Subcutaneous abdominal adipose tissue (tissue), 5 donors: ENCODE measurements around the gene PGAM5.
"Not testable (repeated sequence)": the region's sequence is repeated elsewhere in the genome, so short reads cannot be mapped to it uniquely, and the experiment has no call there.

Experiments used
- H3K27ac ChIP-seq: one replicate; pipeline ENCODE4 v1.7.0; 2013; ENCODE audit warnings: low read depth, mild to moderate bottlenecking, inconsistent platforms, low read length, moderate library complexity
- H3K27me3 ChIP-seq, 5 donors: one replicate each; pipeline ENCODE4 v1.7.0; 2013; ENCODE audit warnings: low read length in 5 of 5, inconsistent platforms in 1 of 5; ENCODE audit not compliant: control insufficient read depth in 5 of 5, insufficient read depth in 4 of 5
- H3K36me3 ChIP-seq, 5 donors: one replicate each; pipeline ENCODE4 v1.7.0; 2013; ENCODE audit warnings: low read length in 5 of 5; ENCODE audit not compliant: control insufficient read depth in 5 of 5, insufficient read depth in 5 of 5
- H3K4me1 ChIP-seq, 5 donors: one replicate each; pipeline ENCODE4 v1.7.0; 2013; ENCODE audit warnings: low read length in 5 of 5, mild to moderate bottlenecking in 3 of 5, moderate library complexity in 1 of 5; ENCODE audit not compliant: control insufficient read depth in 5 of 5, insufficient read depth in 5 of 5
- H3K4me3 ChIP-seq, 5 donors: one replicate each; pipeline ENCODE4 v1.7.0; 2013; ENCODE audit warnings: low read length in 5 of 5, low read depth in 1 of 5
- H3K9ac ChIP-seq, 5 donors: one replicate each; pipeline ENCODE4 v1.7.0; 2013; ENCODE audit warnings: low read length in 5 of 5, mild to moderate bottlenecking in 4 of 5, moderate library complexity in 3 of 5
- H3K9me3 ChIP-seq, 5 donors: one replicate each; pipeline ENCODE4 v1.7.0; 2013; ENCODE audit warnings: low read length in 5 of 5; ENCODE audit not compliant: control insufficient read depth in 5 of 5
- donor health status: healthy.
- donor health status: healthy.
- donor health status: healthy.
- donor health status: healthy.
- donor health status: healthy.

PGAM5 gene

DNA sequence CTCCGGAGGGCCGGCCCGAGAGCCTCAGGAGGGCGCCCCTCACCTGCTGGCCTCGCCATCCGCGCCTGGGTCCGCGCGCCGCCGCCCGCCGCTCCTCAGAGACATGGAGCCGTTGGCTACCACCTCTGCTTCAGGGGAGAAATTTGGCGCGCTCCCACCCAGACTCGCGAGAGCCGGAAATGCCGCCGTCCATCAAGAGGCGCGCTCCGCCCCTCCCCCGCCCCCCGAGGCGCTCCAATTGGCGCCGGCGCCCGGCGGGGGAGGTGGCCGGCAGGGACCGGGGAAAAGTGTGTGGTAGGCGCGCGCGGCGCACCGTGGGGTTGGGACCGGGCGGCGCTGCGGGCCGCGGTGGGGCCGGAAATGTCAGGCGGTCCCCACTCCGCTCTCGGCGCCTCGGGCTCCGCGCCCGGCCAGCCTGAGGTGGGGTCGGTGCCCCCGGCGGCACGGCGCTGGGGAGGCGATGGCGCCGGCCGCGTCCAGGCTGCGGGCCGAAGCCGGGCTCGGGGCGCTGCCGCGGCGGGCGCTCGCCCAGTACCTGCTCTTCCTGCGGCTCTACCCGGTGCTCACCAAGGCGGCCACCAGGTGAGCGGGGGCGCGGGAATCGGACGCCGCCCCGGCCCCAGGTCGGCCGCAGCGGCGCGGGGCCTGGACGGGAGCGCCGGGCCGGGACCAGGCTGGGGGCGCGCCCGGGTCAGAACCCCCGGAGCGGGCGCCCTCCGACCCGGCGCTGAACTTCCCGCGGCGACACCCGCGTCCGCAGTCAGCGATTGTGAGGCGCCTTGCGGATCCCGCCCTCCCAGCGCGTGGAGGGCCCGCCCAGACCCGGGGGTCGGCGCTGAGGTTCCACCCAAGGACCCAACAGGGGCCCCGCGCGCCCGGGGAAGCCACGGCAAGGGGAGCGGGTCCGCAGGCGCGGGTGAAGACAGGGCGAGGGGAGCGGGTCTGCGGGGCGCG is 23.2 kb upstream of the PGAM5 start, which contains the start of the genes POLE and PXMP2:
Gene POLE, minus strand, starts transcription at position 132 of the 954 bp plus-strand sequence. Its CDS starts 27 bp downstream, at position 105.
Gene PXMP2, plus strand, starts transcription at position 377 of the 954 bp plus-strand sequence. Its CDS starts 84 bp downstream, at position 461.
- Histone ChIP-seq H3K9me3 (no peaks in the 10 kb centered on the region), H3K36me3 (peaks cover 0 to 2% (median 0%) of the 10 kb centered on the region in 5 donors), H3K9ac (peak within 1 kb of the TSS in 3 of 5 donors; percentile 32 to 66 (median 62)), H3K4me3 (peak within 1 kb of the TSS in 4 of 5 donors; percentile 59 to 74 (median 66)), H3K4me1 (peaks cover 0 to 17% (median 13%) of the 10 kb centered on the region in 5 donors), H3K27ac (no peak within 1 kb of the TSS), H3K27me3 (no peaks in the 10 kb centered on the region)

- Histone ChIP-seq H3K4me1 (peaks cover 0 to 17% (median 13%) of the 10 kb centered on the region in 5 donors), H3K27me3 (no peaks in the 10 kb centered on the region), H3K9me3 (no peaks in the 10 kb centered on the region), H3K27ac (no peak overlapping the region), H3K36me3 (peaks cover 0 to 2% (median 0%) of the 10 kb centered on the region in 5 donors), H3K4me3 (peak overlapping the region in 2 of 5 donors; percentile 17 to 28), H3K9ac (no peak overlapping the region)
These were observed 21.4 kb upstream of the PGAM5 start for GRCh38 chr12:132689227-132689626.

DNA sequence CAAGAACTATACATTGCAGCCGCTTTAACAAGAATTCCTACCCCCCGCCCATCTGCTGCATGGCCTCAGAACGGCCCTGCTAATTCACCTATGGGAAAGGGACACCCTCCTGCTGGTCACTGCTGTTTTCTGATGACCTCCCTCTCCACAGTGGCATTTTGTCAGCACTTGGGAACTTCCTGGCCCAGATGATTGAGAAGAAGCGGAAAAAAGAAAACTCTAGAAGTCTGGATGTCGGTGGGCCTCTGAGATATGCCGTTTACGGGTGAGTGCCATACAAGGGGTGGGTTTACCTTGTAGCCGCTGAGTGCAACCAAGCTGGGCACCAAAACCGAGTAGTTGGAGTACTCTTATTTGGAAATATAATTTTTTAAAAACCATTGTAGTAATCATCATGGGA is 20.5 kb upstream of the PGAM5 start:
- no peaks in the 10 kb centered on the region for H3K9me3 ChIP-seq
- H3K36me3 ChIP-seq = peaks cover 0 to 2% (median 0%) of the 10 kb centered on the region in 5 donors
- no peak overlapping the region for H3K9ac ChIP-seq
- H3K4me1 ChIP-seq = peaks cover 0 to 17% (median 13%) of the 10 kb centered on the region in 5 donors
- H3K4me3 ChIP-seq = no peak overlapping the region
- H3K27ac ChIP-seq = no peak overlapping the region
- H3K27me3 ChIP-seq = no peaks in the 10 kb centered on the region

- H3K4me1 ChIP-seq, H3K27me3 ChIP-seq, H3K27ac ChIP-seq, H3K9ac ChIP-seq, H3K4me3 ChIP-seq, H3K9me3 ChIP-seq: not testable (repeated sequence)
- peaks cover 0 to 13% (median 9%) of the 10 kb centered on the region in 5 donors for H3K36me3 ChIP-seq
These were observed 18.6 kb upstream of the PGAM5 start for GRCh38 chr12:132692030-132692429.

DNA sequence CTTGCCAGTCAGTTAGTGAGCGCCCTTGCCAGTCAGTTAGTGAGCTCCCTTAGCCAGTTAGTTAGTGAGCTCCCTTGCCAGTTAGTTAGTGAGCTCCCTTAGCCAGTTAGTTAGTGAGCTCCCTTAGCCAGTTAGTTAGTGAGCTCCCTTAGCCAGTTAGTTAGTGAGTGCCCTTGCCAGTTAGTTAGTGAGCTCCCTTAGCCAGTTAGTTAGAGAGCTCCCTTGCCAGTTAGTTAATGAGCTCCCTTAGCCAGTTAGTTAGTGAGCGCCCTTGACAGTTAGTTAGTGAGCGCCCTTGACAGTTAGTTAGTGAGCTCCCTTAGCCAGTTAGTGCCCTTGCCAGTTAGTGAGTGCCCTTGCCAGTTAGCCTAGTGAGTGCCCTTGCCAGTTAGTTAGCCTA is 15.8 kb upstream of the PGAM5 start:
- not testable (repeated sequence) for H3K4me1 ChIP-seq, H3K9ac ChIP-seq, H3K27me3 ChIP-seq, H3K9me3 ChIP-seq, H3K27ac ChIP-seq, H3K4me3 ChIP-seq
- peaks cover 0 to 13% (median 12%) of the 10 kb centered on the region in 5 donors for H3K36me3 ChIP-seq

GRCh38 chr12:132695431-132695830 is 15.2 kb upstream of the PGAM5 start:
- no peaks in the 10 kb centered on the region for H3K27me3 ChIP-seq
- peaks cover 0 to 13% (median 12%) of the 10 kb centered on the region in 5 donors for H3K36me3 ChIP-seq
- no peaks in the 10 kb centered on the region for H3K9me3 ChIP-seq
- H3K4me1 ChIP-seq = peaks cover 0 to 2% (median 0%) of the 10 kb centered on the region in 5 donors
- no peak overlapping the region for H3K4me3 ChIP-seq
- H3K9ac ChIP-seq = no peak overlapping the region
- no peak overlapping the region for H3K27ac ChIP-seq

DNA sequence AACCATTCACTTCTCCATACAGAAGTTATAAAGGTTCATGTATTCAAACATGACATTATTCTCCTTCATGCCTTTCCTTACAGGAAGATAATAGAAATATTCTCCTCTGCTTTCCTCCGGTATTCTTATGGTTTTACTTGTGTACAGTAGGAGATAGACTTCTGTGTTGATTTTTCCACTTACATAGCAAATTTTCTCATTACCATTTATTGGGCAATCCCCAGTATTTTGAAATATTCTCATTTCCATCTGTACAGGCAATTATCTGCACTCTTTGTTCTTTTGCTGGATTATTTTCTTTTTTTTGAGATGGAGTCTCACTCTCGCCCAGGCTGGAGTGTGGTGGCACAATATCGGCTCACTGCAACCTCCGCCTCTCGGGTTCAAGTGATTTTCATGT is 12.3 kb upstream of the PGAM5 start:
- H3K9ac ChIP-seq = no peak overlapping the region
- peaks cover 0 to 2% (median 0%) of the 10 kb centered on the region in 5 donors for H3K4me1 ChIP-seq
- no peaks in the 10 kb centered on the region for H3K27me3 ChIP-seq
- no peak overlapping the region for H3K27ac ChIP-seq
- H3K36me3 ChIP-seq = peaks cover 0 to 13% (median 12%) of the 10 kb centered on the region in 5 donors
- no peak overlapping the region for H3K4me3 ChIP-seq
- no peaks in the 10 kb centered on the region for H3K9me3 ChIP-seq

- Histone ChIP-seq H3K4me3 (no peak overlapping the region), H3K4me1 (peaks cover 0 to 2% (median 0%) of the 10 kb centered on the region in 5 donors), H3K9me3 (no peaks in the 10 kb centered on the region), H3K27ac (no peak overlapping the region), H3K27me3 (no peaks in the 10 kb centered on the region), H3K9ac (no peak overlapping the region), H3K36me3 (peaks cover 0 to 26% (median 20%) of the 10 kb centered on the region in 5 donors)
These were observed 10.3 kb upstream of the PGAM5 start for GRCh38 chr12:132700212-132700822.

DNA sequence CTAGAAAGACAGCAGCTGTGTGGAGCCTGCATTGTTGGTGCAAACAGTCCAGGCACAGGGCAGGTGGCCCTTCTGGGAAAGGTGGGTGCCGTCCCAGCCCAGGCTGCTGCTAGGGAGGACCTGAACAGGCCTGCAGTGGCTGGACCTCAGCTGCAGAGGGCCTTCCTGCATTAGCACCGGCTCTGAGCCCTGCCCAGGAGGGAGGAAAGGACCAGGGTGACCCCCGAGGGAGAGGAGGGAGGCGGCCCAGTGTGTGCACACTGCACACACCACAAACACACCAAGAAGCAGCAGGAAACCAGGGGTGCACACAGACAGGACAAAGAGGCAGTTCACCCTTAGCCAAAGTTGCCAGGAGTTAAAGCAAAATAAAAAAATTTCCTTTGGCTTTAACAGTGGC is 8.0 kb upstream of the PGAM5 start:
- Histone ChIP-seq H3K4me3 (no peak overlapping the region), H3K9me3 (no peaks in the 10 kb centered on the region), H3K27me3 (no peaks in the 10 kb centered on the region), H3K27ac (no peak overlapping the region), H3K4me1 (peaks cover 0 to 2% (median 0%) of the 10 kb centered on the region in 5 donors), H3K9ac (no peak overlapping the region), H3K36me3 (peaks cover 0 to 15% (median 13%) of the 10 kb centered on the region in 5 donors)

DNA sequence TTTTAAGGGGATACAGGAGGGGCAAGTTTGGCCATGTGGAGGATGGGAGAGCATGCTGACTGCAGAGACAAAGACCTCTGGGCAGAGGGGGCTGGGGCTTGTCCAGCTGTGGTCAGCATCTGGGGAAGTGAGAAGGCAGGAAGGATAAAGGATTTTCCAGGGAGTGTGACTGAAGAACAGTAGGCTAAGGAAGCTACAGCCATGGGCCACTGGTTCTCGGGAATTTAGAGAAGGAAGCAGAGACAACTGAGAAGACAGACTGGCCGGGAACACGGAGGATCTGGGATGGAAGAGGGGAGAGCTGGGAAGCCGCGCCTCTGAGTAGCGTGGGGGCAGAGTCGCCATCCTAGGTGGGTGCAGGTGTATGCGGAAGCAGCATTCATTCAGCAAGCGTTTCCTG is 7.0 kb upstream of the PGAM5 start:
- Histone ChIP-seq H3K27me3 (no peaks in the 10 kb centered on the region), H3K36me3 (peaks cover 0 to 15% (median 9%) of the 10 kb centered on the region in 5 donors), H3K4me1 (no peaks in the 10 kb centered on the region), H3K9me3 (no peaks in the 10 kb centered on the region), H3K27ac (no peak overlapping the region), H3K9ac (no peak overlapping the region), H3K4me3 (no peak overlapping the region)
